ES-I3 (cell line): ENCODE data around the gene PROX2.

Experiments used
- H3K36me3 ChIP-seq: 2 replicates; pipeline ENCODE4 v1.6.1; 2013; ENCODE audit warnings: mild to moderate bottlenecking, low read length, control low read depth, moderate library complexity; ENCODE audit not compliant: insufficient read depth
- H3K4me1 ChIP-seq: 2 replicates; pipeline ENCODE4 v1.6.1; 2013; ENCODE audit warnings: mild to moderate bottlenecking, control low read depth, low read length; ENCODE audit not compliant: insufficient read depth
- H3K9ac ChIP-seq: 2 replicates; pipeline ENCODE4 v1.6.1; 2013; ENCODE audit warnings: low read depth, mild to moderate bottlenecking, low read length, moderate library complexity
- H3K9me3 ChIP-seq: 2 replicates; pipeline ENCODE4 v1.6.1; 2013; ENCODE audit warnings: mild to moderate bottlenecking, low read length, moderate library complexity; ENCODE audit not compliant: control insufficient read depth, insufficient read depth

PROX2 gene

GRCh38 chr14:74834692-74835392 lies 41.1 kb downstream of the PROX2 start:
- Histone ChIP-seq H3K9ac (no peak overlapping the region), H3K9me3 (no peaks in the 10 kb centered on the region), H3K36me3 (peaks cover 22% of the 10 kb centered on the region), H3K4me1 (no peaks in the 10 kb centered on the region)

- Histone ChIP-seq H3K36me3 (peaks cover 32% of the 10 kb centered on the region), H3K9ac (no peak overlapping the region), H3K9me3 (no peaks in the 10 kb centered on the region), H3K4me1 (no peaks in the 10 kb centered on the region)
Measured at GRCh38 chr14:74832849-74833248, 43.1 kb downstream of the PROX2 start.

- Histone ChIP-seq H3K9ac (no peak overlapping the region), H3K36me3 (peaks cover 24% of the 10 kb centered on the region), H3K4me1 (no peaks in the 10 kb centered on the region; the same call in 1 of the 2 replicates), H3K9me3 (no peaks in the 10 kb centered on the region)
Measured at GRCh38 chr14:74829251-74829650, 46.7 kb downstream of the PROX2 start.

GRCh38 chr14:74826574-74826973 lies 49.4 kb downstream of the PROX2 start:
- Histone ChIP-seq H3K4me1 (no peaks in the 10 kb centered on the region; the same call in 1 of the 2 replicates), H3K36me3 (peaks cover 27% of the 10 kb centered on the region), H3K9ac (no peak overlapping the region), H3K9me3 (no peaks in the 10 kb centered on the region)
